Measurements from ENCODE around the gene ITPKC. TPM values are rescaled to one million over a fixed set of nuclear protein-coding genes. Genes with fewer than 3 reads are reported as not detected.

Gene ITPKC
- total RNA-seq, 2 experiments from 2014 or later = 4.8 to 5.2 TPM

- no peaks in the 10 kb centered on the region for H3K27me3 Mint-ChIP-seq
- intact Hi-C loops (cut with micrococcal nuclease) = no loop called here
- ChIA-PET CTCF (interaction anchor here (0.9 to 2.1 kb wide), 4 partner anchors 9 to 99 kb away, joined by 3 to 7 read pairs (median 4); no protein-coding TSS in a partner anchor), POLR2A (interaction anchor here (1.2 kb wide), 2 partner anchors 9 to 65 kb away, joined by 3 read pairs; no protein-coding TSS in a partner anchor)
- H3K9me3 Mint-ChIP-seq = no peaks in the 10 kb centered on the region
- H3K4me3 Mint-ChIP-seq = no peak overlapping the region
- H3K27ac Mint-ChIP-seq = no peak overlapping the region
- H3K36me3 Mint-ChIP-seq (ENCODE audit: low read depth) = peaks cover 24% of the 10 kb centered on the region
- TF ChIP-seq, protein P1, sequence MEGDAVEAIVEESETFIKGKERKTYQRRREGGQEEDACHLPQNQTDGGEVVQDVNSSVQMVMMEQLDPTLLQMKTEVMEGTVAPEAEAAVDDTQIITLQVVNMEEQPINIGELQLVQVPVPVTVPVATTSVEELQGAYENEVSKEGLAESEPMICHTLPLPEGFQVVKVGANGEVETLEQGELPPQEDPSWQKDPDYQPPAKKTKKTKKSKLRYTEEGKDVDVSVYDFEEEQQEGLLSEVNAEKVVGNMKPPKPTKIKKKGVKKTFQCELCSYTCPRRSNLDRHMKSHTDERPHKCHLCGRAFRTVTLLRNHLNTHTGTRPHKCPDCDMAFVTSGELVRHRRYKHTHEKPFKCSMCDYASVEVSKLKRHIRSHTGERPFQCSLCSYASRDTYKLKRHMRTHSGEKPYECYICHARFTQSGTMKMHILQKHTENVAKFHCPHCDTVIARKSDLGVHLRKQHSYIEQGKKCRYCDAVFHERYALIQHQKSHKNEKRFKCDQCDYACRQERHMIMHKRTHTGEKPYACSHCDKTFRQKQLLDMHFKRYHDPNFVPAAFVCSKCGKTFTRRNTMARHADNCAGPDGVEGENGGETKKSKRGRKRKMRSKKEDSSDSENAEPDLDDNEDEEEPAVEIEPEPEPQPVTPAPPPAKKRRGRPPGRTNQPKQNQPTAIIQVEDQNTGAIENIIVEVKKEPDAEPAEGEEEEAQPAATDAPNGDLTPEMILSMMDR (IDR thresholded peaks at IDR 0.05) = no peak
- DNase-seq (no peak), ATAC-seq (no peak)
- no peaks in the 10 kb centered on the region for H3K4me1 Mint-ChIP-seq (ENCODE audit: low read depth)
These were observed 16.2 kb downstream of the ITPKC start for GRCh38 chr19:40733149-40733548.

DNA sequence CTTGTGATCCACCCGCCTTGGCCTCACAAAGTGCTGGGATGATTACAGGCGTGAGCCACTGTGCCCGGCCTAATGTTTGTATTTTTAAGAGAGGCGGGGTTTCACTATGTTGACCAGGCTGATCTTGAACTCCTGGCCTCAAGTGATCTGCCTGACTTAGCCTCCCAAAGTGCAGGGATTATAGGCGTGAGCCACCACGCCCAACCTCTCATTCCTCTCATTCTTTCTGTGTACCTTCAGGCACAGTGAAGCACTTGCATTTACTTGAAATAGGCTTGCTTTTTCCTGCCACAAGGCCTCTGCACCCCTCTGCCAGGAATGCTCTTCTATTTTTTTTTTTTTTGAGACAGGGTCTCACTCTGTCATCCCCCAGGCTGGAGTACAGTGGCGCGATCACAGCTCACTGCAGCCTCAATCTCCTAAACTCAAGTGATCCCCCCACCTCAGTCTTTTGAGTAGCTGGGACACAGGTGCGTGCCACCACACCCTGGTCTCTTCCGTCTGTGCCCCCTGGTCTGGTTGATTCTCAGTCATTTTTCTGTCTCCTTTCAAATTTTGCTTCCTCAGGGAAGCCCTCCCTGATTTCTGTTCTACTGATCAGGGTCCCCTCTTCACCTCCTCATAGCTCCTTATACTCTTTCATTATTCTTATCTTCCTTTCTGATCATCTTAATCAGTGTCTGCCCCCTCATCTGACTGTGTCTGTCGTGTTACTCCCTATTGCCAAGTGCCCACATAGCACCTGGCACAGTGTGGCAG lies 18.3 kb downstream of the ITPKC start:
- H3K4me3 Mint-ChIP-seq = no peak overlapping the region
- ChIA-PET CTCF (no interaction called here), POLR2A (interaction anchor here (0.7 kb wide), 1 partner anchor 116 kb away, joined by 4 read pairs; no protein-coding TSS in a partner anchor)
- peaks cover 21% of the 10 kb centered on the region for H3K36me3 Mint-ChIP-seq (ENCODE audit: low read depth)
- no peaks in the 10 kb centered on the region for H3K27me3 Mint-ChIP-seq
- no peak overlapping the region for H3K27ac Mint-ChIP-seq
- ATAC-seq = no peak
- no peak for DNase-seq
- H3K4me1 Mint-ChIP-seq (ENCODE audit: low read depth) = no peaks in the 10 kb centered on the region
- intact Hi-C loops (cut with micrococcal nuclease) = no loop called here
- TF ChIP-seq, protein P1 (IDR thresholded peaks at IDR 0.05) = no peak
- H3K9me3 Mint-ChIP-seq = no peaks in the 10 kb centered on the region

GRCh38 chr19:40736661-40737060 lies 19.7 kb downstream of the ITPKC start:
- Mint-ChIP-seq H3K4me3 (no peak overlapping the region), H3K36me3 (ENCODE audit: low read depth) (peaks cover 16% of the 10 kb centered on the region), H3K27me3 (no peaks in the 10 kb centered on the region), H3K4me1 (ENCODE audit: low read depth) (no peaks in the 10 kb centered on the region), H3K27ac (no peak overlapping the region), H3K9me3 (no peaks in the 10 kb centered on the region)
- CTCF ChIA-PET = no interaction called here
- DNase-seq = no peak
- no peak for ATAC-seq
- POLR2A ChIA-PET = no interaction called here
- TF ChIP-seq, protein P1 (IDR thresholded peaks at IDR 0.05) = no peak
- intact Hi-C loops (cut with micrococcal nuclease) = no loop called here

GRCh38 chr19:40737102-40737644 lies 20.3 kb downstream of the ITPKC start:
- Mint-ChIP-seq H3K27ac (no peak overlapping the region), H3K4me3 (no peak overlapping the region), H3K27me3 (no peaks in the 10 kb centered on the region), H3K9me3 (no peaks in the 10 kb centered on the region), H3K36me3 (ENCODE audit: low read depth) (peaks cover 16% of the 10 kb centered on the region), H3K4me1 (ENCODE audit: low read depth) (no peaks in the 10 kb centered on the region)
- intact Hi-C loops (cut with micrococcal nuclease) = no loop called here
- ChIA-PET POLR2A (no interaction called here), CTCF (no interaction called here)
- ATAC-seq = no peak
- no peak for DNase-seq
- TF ChIP-seq, protein P1 (IDR thresholded peaks at IDR 0.05) = no peak
